UCSD-AML1 (cell line): ENCODE results near the gene PCSK4.
"Not testable (repeated sequence)": the region's sequence is repeated elsewhere in the genome, so short reads cannot be mapped to it uniquely, and the experiment has no call there.

Experiments
- DNase-seq: peaks from one replicate; lab custom pipeline; 2025; ENCODE audit not compliant: unreplicated experiment; lab: John Stamatoyannopoulos, UW

The PCSK4 gene

GRCh38 chr19:1489463-1490310 is 463 bp downstream of the PCSK4 start:
- DNase-seq: no peak

- DNase-seq: no peak
Measured at GRCh38 chr19:1488282-1488601, 1.9 kb downstream of the PCSK4 start.

GRCh38 chr19:1487576-1488281 is 2.4 kb downstream of the PCSK4 start:
- no peak for DNase-seq

DNA sequence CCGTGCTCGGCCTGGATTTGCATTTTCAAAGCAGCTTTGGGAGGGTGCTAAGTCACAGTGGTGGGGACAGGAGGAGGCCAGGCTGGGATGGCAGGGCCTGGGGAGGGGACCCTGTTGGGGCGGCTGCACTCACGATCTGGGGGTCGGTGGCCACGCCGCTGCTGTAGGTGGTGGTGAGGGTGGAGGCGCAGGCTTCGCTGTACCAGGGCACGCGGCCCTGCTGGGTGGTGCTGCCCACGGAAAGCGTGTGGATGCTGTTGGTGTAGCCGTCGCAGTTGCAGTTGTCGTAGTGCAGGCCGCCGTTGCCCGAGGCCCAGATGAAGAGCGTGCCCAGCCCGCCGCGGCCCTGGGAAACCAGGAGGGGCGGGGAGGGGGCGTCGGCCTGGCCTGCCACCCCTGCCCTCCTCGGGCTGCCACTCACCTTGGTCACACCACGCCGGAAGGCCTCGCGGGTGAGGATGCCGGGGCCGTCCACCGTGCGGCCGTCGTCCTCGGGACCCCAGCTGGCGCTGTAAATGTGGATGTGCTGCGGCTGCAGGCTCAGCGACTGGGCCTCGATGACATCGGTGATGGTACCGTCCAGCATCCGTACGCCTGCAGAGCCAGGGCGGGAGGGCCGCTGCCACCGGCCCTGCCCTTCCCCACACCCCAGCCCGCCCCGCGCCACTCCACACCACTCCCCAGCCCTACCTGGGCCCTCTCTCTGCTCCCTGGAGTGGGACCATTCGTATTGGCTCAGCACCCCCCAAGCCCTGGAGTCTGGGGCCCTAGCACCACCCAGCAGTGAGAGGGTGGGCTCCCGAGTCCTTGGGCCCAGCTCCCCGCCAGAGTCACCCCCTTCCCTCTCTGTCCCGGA is 3.2 kb downstream of the PCSK4 start:
- no peak for DNase-seq

DNA sequence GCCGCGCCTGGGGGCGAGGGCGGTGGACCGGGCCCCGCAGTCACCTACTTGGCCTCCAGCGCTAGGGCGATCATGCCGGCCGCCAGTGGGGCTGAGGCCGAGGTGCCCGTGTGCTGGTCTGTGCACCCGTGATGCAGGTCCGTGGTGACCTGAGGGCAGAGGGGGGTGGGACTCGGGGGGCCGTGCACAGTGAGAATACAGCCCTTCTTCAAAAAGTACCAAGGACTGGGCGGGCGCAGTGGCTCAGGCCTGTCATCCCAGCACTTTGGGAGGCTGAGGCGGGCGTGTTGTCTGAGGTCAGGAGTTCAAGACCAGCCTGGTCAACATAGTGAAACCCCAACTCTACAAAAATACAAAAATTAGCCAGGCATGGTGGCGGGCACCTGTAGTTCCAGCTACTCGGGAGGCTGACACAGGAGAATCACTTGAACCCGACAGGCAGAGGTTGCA is 6.1 kb downstream of the PCSK4 start:
- DNase-seq: no peak

- no peak for DNase-seq
Measured at GRCh38 chr19:1483131-1483978, 6.8 kb downstream of the PCSK4 start.

- DNase-seq: no peak
Measured at GRCh38 chr19:1482361-1483130, 7.6 kb downstream of the PCSK4 start.

DNA sequence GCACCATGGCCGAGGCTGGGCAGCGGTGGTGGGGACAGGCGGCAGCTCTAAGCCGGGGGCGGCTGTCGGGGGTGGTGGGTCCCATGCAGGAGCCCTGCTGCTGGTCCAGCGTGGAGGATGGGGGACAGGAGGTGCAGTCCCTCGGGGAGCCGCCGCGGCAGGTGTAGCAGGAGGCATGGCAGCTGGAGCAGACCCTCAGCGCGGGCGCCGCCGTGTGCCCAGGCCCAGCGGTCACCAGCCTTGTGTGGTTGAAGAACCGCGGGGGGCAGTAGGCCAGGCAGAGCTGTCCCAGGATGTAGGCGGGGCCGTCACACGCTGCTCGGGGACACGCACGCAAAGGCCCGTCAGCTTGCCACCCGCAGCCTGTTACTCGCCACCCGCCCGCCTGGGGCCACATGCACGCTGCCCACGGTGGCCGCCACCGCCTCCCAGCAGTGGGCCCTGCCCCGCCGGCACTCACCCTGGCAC is 8.2 kb downstream of the PCSK4 start:
- DNase-seq: no peak

DNA sequence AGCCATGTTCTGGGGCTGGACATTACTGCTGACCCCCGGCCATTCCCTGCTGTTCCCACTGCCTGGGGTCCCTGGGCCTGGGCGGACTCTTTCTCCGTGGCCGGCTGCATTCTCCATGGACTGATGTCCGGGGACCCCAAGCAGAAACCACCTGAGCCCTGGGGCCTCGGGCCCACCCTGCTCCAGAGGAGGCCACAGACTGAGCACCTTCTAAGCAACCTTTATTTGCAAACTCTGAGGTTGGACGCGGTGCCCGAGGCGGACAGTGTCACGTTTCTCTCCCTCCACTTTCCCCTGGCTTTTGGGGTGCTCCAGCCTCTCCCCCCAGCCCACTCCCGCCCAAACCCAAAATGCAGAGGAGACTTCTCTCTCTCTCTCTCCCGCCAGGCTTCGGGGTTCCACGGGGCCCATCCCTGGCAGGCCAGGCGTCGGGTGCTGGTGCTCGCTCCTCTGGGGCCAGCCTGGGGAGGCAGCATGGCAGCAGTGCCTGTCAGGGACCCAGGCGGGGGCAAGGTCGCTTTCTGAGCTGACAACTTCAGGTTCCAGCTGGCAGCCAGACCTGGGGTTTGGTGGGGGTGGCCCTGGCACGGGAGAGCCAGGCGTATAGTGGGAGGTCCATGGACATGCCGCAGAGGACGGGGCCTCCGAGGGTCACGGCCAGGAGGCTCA is 8.8 kb downstream of the PCSK4 start:
- DNase-seq: no peak

- peak; percentile 96 for DNase-seq
Measured at GRCh38 chr19:1478934-1479707, 11.0 kb downstream of the PCSK4 start, which contains the start of gene C19orf25. C19orf25 (minus strand) TSS chr19:1479215; CDS start chr19:1478903, 312 bp downstream.

- DNase-seq: not testable (repeated sequence)
Measured at GRCh38 chr19:1477056-1477455, 13.1 kb downstream of the PCSK4 start.

DNA sequence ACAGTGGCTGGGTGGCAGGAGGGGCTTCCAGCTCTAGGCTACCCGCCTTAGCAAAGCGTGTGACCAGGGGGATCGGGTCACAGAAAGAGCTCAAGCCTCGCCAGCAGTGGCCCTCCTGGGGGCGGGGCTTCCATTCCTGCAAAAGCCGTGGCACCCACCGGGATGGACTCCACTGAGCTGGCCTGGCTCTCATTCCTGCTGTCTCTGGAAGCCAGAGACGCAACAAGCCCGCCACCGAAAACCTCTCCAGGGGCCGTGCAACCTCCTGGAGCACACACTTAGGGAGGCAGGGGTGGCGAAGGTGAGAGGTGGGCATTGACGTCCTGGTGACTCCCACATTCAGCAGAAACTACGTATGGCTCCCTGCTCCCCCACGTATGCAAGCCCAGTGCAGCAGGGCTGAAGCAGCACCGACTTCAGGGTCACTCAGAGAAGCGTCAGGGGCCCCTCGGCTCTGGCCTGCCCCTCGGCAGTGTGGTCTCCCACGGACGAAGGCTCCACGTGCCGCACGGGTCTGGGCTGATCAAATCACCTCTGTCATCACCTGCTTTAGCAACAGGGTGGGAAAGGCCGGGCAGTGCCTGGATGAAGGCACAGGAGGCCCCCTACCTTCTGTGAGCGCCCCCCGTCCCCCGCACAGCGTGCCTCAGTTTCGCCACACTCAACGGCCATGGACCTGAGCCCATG is 14.3 kb downstream of the PCSK4 start:
- no peak for DNase-seq

DNA sequence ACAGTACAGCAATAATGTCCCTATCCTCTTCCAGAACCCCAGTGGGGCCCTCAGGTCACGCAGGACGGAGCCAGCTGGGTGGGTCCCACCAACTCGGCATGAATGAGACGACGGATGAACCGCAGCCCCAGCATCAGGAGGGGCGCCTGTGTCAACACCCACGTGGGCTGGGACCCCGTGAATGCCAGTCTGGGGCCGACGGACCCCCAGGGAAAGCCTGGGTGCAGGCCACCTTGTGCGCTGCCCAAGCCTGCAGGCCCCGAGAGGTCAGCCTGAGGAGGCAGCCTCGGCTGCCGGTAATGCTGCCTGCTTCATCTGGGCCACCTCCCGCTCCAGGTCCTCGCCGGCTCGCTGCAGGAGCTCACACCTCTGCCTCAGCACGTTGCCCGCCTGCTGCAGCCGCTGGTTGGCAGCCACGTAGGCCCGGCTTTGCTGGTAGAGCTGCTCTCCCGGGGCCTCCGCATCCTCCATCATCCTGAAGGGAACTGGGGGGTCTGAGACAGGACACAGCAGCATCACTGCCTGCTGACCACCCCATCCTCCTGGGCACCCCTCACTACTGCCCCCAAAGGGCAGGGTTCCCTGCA is 15.3 kb downstream of the PCSK4 start:
- no peak for DNase-seq

DNA sequence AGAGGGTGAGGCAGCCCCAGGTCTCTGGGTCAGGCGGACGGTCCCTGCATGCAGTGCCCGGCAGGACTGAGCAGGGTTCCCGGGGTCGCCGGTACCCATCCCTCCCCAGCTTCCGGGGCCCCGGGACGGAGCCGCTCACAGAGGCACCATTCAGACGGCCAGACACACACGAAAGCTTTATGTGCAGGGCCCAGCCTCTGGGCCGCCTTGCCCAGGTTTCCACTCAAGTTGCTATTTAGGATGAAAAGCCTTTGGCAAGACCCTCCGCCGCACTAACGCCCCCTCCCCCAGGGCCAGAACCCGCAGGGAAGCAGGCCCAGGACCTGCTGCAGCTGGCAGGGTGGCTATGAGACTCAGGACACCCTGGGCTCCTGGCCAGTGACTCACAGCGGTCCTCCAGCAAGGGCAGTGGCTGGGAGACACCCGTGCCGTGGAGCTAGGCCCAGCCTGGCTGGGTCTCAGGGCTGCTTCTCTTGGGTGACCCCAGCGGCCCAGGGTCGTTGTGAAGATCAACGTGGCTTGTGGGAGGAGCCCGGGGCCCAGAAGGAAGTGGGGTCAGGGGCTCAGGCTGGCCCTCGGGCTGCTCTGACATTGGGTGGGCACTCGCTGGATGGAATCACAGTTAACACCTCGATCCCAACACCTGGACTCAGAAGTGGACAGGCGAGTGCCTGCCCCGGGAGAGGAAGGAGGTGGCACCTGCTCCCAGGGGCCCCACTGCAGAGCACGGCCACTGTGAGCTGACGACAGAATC is 16.0 kb downstream of the PCSK4 start:
- DNase-seq: no peak

- no peak for DNase-seq
Measured at GRCh38 chr19:1473085-1473851, 16.9 kb downstream of the PCSK4 start.
